Uterus (tissue), 2 donors: ENCODE results near the gene STIM2.

Experiments used
- POLR2A ChIP-seq, 2 donors: fragments of 450-650 bp; IDR thresholded peaks; one replicate each; pipeline ENCODE4 v1.6.1; 2016; ENCODE audit warnings: antibody characterized with exemption in 2 of 2, mild to moderate bottlenecking in 1 of 2, moderate library complexity in 1 of 2
- TF ChIP-seq, protein P1 (sequence below), 4 experiments: fragments of 200-600 bp in 2 of 4; fragments of 450-650 bp in 2 of 4; sonication (generic) in 2 of 4; IDR thresholded peaks; one replicate each; pipeline ENCODE4 v1.5.1; 2016 to 2019; ENCODE audit warnings: antibody characterized with exemption in 4 of 4, mild to moderate bottlenecking in 2 of 4, moderate library complexity in 1 of 4

DNA sequence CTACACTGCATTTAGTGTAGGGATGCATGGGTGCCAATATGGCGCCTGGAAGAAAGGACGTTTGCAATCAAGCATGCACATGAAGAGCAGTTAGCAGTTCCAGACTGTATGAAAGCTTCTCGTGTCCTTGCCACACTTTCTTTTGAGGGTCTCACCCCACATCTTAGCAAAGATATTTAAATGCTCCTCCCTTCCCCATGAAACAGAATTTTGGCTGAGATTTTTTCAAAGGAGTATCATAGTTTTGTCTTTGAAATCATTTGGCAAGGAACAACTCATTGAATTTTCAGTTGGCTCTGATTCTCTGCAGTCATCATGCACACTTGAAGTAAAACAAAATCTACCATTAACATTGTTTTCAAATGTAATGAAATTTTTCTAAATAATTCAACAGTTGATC is 39.6 kb upstream of the STIM2 start:
- TF ChIP-seq, protein P1, sequence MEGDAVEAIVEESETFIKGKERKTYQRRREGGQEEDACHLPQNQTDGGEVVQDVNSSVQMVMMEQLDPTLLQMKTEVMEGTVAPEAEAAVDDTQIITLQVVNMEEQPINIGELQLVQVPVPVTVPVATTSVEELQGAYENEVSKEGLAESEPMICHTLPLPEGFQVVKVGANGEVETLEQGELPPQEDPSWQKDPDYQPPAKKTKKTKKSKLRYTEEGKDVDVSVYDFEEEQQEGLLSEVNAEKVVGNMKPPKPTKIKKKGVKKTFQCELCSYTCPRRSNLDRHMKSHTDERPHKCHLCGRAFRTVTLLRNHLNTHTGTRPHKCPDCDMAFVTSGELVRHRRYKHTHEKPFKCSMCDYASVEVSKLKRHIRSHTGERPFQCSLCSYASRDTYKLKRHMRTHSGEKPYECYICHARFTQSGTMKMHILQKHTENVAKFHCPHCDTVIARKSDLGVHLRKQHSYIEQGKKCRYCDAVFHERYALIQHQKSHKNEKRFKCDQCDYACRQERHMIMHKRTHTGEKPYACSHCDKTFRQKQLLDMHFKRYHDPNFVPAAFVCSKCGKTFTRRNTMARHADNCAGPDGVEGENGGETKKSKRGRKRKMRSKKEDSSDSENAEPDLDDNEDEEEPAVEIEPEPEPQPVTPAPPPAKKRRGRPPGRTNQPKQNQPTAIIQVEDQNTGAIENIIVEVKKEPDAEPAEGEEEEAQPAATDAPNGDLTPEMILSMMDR (IDR thresholded peaks at IDR 0.05) = no peak
- no peak for TF ChIP-seq POLR2A (IDR thresholded peaks at IDR 0.05)
